GM18502 (cell line): ENCODE results near the gene PZP.

Source experiments
- ATAC-seq: cut with Tn5 transposase; IDR thresholded peaks from one replicate; pipeline ENCODE4 v1.9.1; 2021; ENCODE audit warnings: mild to moderate bottlenecking; ENCODE audit not compliant: unreplicated experiment, poor library complexity

PZP gene

GRCh38 chr12:9106610-9107541, 101.3 kb downstream of the PZP start:
- no peak for ATAC-seq

- ATAC-seq, result no peak
Observed at GRCh38 chr12:9106067-9106466, 102.1 kb downstream of the PZP start.

DNA sequence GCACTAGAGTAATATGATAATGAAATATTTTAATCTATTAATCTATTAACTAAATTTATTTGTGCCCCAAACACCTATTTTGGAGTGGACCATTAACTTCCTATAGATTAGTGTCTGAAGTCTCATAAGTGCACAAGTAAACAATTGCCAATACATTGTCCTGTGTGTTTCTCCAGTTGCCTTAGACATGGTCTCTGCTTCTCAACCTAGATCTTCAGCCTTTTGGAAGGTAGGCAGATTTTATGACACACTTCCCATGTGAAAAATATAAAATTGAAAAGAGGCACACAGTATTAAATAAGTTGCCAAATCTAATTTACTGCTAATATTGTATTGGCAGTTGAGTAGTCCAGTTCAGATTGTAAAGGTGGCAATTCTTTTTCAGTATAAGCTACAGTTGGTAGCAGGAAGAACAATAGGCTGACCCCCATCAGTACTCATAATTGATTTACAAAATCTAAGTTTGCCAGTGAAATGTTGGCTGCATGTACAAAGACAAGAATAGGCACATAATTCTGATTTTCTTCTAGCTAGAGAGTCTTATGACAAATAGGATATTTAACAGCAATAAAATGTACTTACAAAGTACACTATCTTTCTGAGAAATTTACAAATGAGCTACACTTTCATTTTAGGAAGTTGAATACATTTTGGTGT, 103.3 kb downstream of the PZP start:
- ATAC-seq, result no peak

GRCh38 chr12:9104087-9104486, 104.1 kb downstream of the PZP start:
- no peak for ATAC-seq

- ATAC-seq, result no peak
Observed at GRCh38 chr12:9103050-9103849, 104.9 kb downstream of the PZP start.

GRCh38 chr12:9101018-9101687, 107.0 kb downstream of the PZP start:
- ATAC-seq, result no peak

- no peak for ATAC-seq
Observed at GRCh38 chr12:9099552-9100190, 108.5 kb downstream of the PZP start.
